Measurements from ENCODE around the gene MBOAT1. TPM values are rescaled to one million over a fixed set of nuclear protein-coding genes. Genes with fewer than 3 reads are reported as not detected.

The MBOAT1 gene
- total and polyA plus RNA-seq, 10 donors: 1.0 to 14.9 (median 11.8) TPM

- 77 to 86% (median 81%) methylated on average over 7 of the region's 7 CpGs for WGBS, 5 donors
- H3K36me3 ChIP-seq: peaks cover 0 to 54% (median 0%) of the 10 kb centered on the region in 6 donors
- DNase-seq: no peak
- peaks cover 0 to 12% (median 4%) of the 10 kb centered on the region in 6 donors for H3K4me1 ChIP-seq
- TF ChIP-seq POLR2A (IDR thresholded peaks at IDR 0.05) (no peak), POLR2AphosphoS5 (IDR thresholded peaks at IDR 0.05) (no peak), CTCF (IDR thresholded peaks at IDR 0.05 in 8 of 11, conservative IDR thresholded peaks at IDR 0.05 in 3 of 11) (no peak)
- H3K9me3 ChIP-seq: no peaks in the 10 kb centered on the region
- intact Hi-C loops (cut with DNase I; ENCODE audit: low total_unique reads): no loop called here
- peak overlapping the region in 4 of 8 donors; percentile 17 to 34 (median 26) for H3K27ac ChIP-seq
- no peaks in the 10 kb centered on the region for H3K27me3 ChIP-seq (replicated peaks in 1 of 7)
- H3K4me3 ChIP-seq: no peak overlapping the region
Measured at GRCh38 chr6:20129290-20130088, 82.8 kb downstream of the MBOAT1 start.

GRCh38 chr6:20128018-20128417, 84.3 kb downstream of the MBOAT1 start:
- Histone ChIP-seq H3K9me3 (no peaks in the 10 kb centered on the region), H3K36me3 (peaks cover 0 to 68% (median 2%) of the 10 kb centered on the region in 6 donors), H3K4me1 (peaks cover 0 to 12% (median 4%) of the 10 kb centered on the region in 6 donors), H3K4me3 (no peak overlapping the region), H3K27me3 (replicated peaks in 1 of 7) (no peaks in the 10 kb centered on the region), H3K27ac (no peak overlapping the region)
- TF ChIP-seq CTCF (IDR thresholded peaks at IDR 0.05 in 8 of 11, conservative IDR thresholded peaks at IDR 0.05 in 3 of 11): no peak
- TF ChIP-seq POLR2A (IDR thresholded peaks at IDR 0.05): no peak
- no peak for TF ChIP-seq POLR2AphosphoS5 (IDR thresholded peaks at IDR 0.05)
- WGBS, 5 donors: 64 to 97% (median 93%) methylated on average over 3 of the region's 3 CpGs
- DNase-seq: no peak
- intact Hi-C loops (cut with DNase I; ENCODE audit: low total_unique reads): no loop called here

GRCh38 chr6:20126789-20127653, 85.2 kb downstream of the MBOAT1 start:
- intact Hi-C loops (cut with DNase I; ENCODE audit: low total_unique reads): no loop called here
- Histone ChIP-seq H3K4me3 (no peak overlapping the region), H3K27me3 (replicated peaks in 1 of 7) (no peaks in the 10 kb centered on the region)

More at GRCh38 chr6:20126789-20127653, 85.2 kb downstream of the MBOAT1 start:
- Histone ChIP-seq H3K36me3 (peaks cover 0 to 78% (median 2%) of the 10 kb centered on the region in 6 donors), H3K4me1 (peaks cover 0 to 12% (median 4%) of the 10 kb centered on the region in 6 donors), H3K27ac (peak overlapping the region in 1 of 8 donors; percentile 0), H3K9me3 (no peaks in the 10 kb centered on the region)
- WGBS, 5 donors: 44 to 59% (median 51%) methylated on average over 18 of the region's 18 CpGs
- DNase-seq: peak; percentile 89
- TF ChIP-seq POLR2AphosphoS5 (IDR thresholded peaks at IDR 0.05): no peak
- peak; percentile 34 to 93 (median 79) for TF ChIP-seq CTCF (IDR thresholded peaks at IDR 0.05 in 8 of 11, conservative IDR thresholded peaks at IDR 0.05 in 3 of 11)
